T-helper 2 cell treated with Interferon-gamma antibody and Interleukin-4, amounts not matched to agents 100 ng/mL and 5 ng/mL, for 36 hours (primary cell): ENCODE data around the gene TMEM266. TPM values are rescaled to one million over a fixed set of nuclear protein-coding genes. Genes with fewer than 3 reads are reported as not detected.

ENCODE experiments used
- intact Hi-C: fragments of 100-400 bp; cut with micrococcal nuclease; formaldehyde crosslinking; loops from one replicate; pipeline ENCODE4 v1.15.1; 2023
- total RNA-seq: library from RNA; stranded (reverse); gene quantifications from 2 replicates; pipeline ENCODE4 v1.2.3, GENCODE V29; 2022

TMEM266 gene
- total RNA-seq, 1 donor from 2014 or later, result not detected

DNA sequence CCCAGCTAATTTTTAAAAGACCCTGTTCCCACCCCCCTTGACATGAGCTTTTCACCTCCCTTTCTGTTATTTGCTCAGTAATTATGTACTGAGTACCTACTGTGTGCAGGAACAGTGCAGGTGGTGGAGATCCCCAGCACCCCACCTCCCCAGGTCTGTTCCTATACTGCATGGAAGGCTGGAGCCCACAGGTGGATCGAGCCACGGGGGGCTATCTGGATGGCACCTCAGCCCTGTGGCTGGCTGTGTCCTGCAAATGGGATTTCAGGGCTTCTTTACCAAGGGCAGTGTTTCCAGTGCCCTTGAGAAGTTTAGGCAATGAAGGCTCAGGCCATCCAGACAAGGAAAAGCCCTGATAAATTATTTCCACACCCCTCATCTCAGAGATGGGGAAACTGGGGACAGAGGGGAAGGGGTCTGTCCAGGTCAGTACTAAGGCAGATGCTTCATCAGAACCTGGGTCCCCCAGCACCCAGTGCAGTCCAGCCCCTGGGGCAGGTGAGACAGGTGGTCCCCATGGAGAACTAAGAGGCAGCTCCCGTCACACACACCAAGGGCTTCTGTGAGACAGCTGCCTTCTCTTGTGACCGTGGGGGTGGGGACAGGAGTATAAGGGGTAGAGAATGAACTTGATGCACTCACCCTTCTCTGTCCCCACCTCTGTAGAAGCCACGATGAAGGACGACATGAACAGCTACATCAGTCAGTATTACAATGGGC is 141.9 kb downstream of the TMEM266 start:
- intact Hi-C loops, result no loop called here

GRCh38 chr15:76203346-76204108 is 143.7 kb downstream of the TMEM266 start:
- intact Hi-C loops, result no loop called here

DNA sequence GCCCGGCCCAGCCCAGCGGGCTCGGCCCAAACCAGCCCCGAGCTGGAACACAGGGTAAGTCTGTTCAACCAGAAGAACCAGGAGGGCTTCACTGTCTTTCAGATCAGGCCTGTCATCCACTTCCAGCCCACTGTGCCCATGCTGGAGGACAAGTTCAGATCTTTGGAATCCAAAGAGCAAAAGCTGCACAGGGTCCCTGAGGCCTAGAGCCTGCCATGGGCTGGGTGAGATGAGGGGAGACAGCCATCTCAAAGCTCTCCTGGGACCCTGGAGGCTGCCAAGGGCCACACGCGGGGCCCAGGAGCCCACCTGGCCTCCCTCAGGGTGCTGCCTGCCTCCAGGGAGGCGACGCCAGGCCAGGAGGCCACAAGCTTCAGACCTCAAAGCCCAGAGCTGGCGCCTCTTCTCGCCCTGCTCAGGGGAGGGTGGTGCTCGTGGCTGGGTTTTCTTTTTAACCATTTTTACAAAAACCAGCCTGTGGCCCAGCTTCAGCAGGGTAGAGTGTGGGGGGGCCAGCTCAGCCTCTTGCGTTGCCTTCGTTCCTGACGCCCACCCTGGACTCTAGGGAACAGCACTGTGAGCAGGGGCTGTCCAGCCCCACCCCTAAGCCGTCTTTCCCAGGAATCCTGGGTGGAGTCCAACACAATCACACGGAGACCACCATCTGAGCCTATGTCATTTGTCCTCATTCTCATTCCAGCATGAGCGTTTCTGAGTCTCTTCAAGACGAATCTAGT is 144.5 kb downstream of the TMEM266 start:
- intact Hi-C loops, result no loop called here

GRCh38 chr15:76204916-76205460 is 145.2 kb downstream of the TMEM266 start:
- intact Hi-C loops, result no loop called here

DNA sequence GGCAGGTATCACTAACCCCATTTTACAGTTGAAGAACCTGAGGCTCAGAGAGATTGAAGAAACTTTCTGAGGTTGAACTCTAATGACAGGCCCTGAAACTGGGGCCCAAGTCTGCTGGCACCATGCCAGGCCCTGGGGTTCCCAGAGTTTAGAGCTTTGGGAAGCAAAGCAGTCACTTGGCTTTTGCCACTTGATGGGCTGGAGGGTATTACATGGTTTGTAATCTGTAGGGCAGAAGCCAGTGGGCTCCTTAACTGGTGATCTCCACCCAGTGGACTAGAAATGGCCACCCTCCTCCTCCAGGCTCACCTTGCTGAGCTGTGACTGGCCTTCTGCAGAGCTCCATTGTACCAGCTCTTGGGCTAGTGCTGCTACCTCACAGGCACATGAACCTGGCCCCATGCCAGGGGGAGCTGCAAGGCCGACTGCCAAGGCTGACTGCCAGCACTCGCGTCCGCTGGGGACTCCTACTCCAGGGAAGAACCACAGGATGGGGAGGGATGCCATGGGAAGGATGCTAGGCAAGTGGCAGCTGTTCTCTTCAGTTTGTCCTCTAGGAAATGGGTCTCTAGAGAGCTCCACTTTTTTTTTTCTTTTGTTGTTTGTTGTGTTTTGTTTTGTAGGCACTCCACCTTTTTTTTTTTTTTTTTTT is 146.7 kb downstream of the TMEM266 start:
- intact Hi-C loops, result no loop called here

- intact Hi-C loops, result no loop called here
These were observed 148.4 kb downstream of the TMEM266 start for GRCh38 chr15:76208084-76208785.

- intact Hi-C loops, result no loop called here
These were observed 149.1 kb downstream of the TMEM266 start for GRCh38 chr15:76208786-76209424.

- intact Hi-C loops, result no loop called here
These were observed 149.7 kb downstream of the TMEM266 start for GRCh38 chr15:76209523-76209922.

- intact Hi-C loops, result no loop called here
These were observed 150.2 kb downstream of the TMEM266 start for GRCh38 chr15:76209942-76210341.

GRCh38 chr15:76215634-76216033 is 155.8 kb downstream of the TMEM266 start:
- intact Hi-C loops, result no loop called here

DNA sequence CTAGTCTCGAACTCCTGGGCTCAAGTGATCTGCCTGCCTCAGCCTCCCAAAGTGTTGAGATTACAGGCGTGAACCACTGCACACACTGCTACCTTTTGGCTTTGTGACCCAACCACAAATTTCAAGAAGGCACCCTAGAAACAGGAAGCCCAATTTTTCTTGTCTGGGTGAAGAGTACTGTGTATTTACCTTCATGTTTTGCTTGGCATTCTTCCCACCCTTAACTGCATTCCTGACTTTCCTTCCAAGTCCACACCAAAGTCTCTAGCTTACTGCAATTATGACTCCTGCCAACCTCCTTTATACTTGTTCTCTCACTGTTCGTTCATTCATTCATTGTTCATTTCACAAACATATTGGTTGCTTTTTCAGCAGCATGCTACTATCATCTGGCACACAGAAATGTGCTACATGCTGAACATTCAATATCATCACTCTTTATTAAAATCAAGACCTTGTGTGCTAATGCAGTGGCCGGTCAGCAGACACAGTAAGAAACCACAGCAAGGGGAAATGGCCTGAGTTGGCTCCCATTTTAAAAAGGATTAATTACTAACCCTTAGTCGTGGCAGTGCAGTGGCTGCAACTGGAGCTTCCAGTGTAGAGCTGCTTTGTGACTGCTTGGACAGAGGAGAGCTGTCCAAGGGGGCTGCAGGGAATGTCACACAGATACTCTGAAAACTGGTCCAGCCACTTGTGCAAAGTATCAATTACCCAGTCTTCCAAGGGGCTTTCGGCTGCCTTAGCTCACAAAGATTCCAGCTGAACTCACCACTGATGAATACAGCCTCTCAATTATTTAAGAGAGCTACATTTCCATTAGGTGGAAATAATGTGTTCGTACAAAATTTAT is 157.5 kb downstream of the TMEM266 start:
- intact Hi-C loops, result no loop called here

DNA sequence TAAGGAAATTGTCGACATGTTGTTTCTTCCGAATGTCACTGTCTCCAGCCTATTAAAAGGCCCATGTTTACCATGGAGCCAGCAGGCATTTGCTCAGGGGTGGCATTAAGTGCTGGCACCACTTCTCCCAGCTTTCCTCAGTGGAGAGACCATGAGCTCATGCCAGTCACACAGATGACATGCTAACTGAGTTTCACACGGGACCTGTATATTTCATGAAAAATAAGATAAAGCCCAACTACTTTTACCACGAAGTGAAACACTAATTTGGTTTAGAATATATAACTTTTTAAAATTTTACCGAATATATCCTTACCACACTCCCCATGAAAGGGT is 158.1 kb downstream of the TMEM266 start:
- intact Hi-C loops, result no loop called here

GRCh38 chr15:76221085-76221767 is 161.4 kb downstream of the TMEM266 start:
- intact Hi-C loops, result no loop called here

- intact Hi-C loops, result no loop called here
These were observed 162.4 kb downstream of the TMEM266 start for GRCh38 chr15:76222159-76222558.

DNA sequence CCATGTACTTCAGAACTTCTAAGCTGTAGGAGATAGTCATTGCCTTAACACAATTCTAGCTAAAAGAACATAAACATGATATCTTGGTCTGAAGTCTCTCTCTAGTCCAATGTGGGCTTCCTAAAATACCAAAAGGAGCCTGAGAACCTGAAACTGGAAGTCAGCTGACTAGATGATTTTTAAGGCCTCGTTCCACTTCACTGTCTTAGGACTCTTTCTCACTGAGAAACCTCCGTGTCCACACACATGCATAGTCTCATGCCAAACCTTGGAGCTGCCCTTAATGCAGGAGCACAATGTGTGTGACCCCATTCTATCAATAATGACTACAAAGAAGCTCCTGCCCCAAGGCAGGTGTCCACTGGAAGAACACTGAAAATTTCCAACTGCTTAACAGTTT is 163.7 kb downstream of the TMEM266 start:
- intact Hi-C loops, result no loop called here

DNA sequence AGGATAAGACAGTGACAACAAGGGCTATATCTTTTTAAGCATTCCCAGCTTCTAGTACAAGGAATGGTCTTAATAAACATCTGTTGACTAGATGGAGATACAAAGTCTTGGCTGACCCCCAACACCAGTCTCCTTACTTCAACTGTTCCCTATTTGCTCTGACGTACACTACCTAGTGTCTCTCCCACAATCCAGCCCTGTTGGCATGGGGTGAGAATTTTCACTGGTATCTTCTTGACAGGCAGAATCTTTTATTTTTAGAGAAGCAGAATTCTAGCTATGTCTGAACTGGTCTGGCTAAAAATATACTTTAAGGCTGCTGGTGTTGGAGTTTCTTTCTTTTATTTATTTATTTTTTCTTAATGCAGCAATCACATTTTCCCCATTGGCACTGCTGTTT is 169.5 kb downstream of the TMEM266 start:
- intact Hi-C loops, result no loop called here

GRCh38 chr15:76233921-76234320 is 174.1 kb downstream of the TMEM266 start:
- intact Hi-C loops, result loop anchor here (10.0 kb wide), 1 partner anchor 631 kb away; no protein-coding TSS in a partner anchor

- intact Hi-C loops, result loop anchor here (10.0 kb wide), 1 partner anchor 630 kb away; no protein-coding TSS in a partner anchor
These were observed 174.6 kb downstream of the TMEM266 start for GRCh38 chr15:76234337-76234889.
